Embryonic facial prominence (tissue), 1 donor: ENCODE results near the gene MEI1.
"Not testable (repeated sequence)": the region's sequence is repeated elsewhere in the genome, so short reads cannot be mapped to it uniquely, and the experiment has no call there.

ENCODE experiments used
- DNase-seq: peaks from one replicate; pipeline ENCODE4 v3.0.0-alpha.2; 2016; ENCODE audit errors: extremely low spot score

Gene MEI1

GRCh38 chr22:41699264-41700107, at the start of gene MEI1:
TSS of gene MEI1 (plus strand) at chr22:41699503. CDS start at chr22:41699539, 36 bp downstream.
- peak; percentile 39 for DNase-seq

DNA sequence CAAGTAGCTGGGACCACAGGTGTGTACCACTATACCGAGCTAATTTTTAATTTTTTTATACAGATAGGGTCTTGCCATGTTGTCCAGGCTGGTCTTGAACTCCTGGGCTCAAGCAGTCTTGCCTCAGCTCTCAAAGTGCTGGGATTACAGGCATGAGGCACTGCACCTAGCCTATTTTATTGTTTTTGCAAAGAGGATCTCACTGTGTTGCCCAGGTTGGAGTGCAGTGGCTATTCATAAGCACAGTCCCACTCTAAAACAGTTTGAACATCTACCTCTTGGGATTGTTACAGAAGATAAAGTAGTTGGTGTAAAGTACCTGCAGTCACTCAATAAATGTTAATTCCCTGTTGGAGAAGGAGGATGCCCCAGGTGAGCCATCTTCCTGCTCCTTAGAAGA, 49.1 kb upstream of the MEI1 start:
- DNase-seq: no peak

DNA sequence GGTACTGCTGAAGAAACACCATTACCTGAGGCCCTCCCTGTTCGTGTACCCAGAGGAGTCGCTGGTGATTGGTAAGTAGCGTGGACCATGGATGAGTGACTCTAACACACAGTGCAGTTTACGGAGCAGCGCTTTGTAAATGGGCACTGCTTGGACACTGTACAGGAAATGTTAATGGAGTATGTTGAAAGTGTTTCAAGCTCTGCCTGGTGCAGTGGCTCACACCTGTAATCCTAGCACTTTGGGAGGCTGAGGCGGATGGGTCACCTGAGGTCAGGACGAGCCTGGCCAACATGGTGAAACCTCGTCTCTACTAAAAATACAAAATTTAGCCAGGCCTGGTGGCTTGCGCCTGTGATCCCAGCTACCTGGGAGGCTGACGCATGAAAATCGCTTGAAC, 48.5 kb upstream of the MEI1 start:
- no peak for DNase-seq

DNA sequence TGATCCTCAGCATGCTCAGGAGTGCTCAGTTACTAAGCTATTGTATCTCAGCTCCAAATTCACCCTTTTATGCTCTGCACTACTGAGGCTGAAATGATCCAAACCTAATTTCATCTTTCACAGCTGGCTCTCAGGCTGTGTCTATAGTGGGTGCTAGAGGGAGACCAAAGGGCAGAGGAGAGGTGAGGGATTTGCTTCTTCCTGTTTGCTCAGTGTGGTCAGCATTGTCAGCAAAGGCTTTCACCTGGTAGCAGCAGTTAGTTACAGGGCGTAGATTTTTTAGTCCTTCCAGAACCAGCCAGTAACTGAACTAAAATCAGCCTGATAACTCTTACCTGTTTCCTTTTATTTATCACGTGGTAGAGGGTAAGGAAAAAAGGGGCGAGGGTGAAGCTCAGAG, 45.0 kb upstream of the MEI1 start:
- DNase-seq: no peak

DNA sequence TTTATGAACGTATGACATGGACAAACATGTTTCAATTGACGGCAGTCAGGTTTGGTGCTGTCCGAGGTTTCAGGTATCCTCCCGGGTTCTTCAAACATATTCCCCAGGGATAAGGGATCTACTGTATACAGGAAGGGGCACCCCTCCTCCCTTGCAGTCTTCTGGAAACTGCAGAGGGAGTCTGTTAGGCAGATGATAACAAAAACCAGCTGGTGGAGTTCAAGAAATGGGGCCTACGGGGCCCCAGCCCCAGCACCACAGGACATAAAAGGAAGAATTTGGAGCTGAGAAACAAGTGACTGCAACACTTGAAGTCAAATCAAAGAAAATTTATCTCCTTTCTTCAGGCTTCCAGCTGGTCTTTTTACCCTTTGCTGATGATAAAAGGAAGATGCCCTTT, 42.7 kb upstream of the MEI1 start:
- DNase-seq: no peak

GRCh38 chr22:41657709-41658108, 41.6 kb upstream of the MEI1 start:
- DNase-seq: no peak

DNA sequence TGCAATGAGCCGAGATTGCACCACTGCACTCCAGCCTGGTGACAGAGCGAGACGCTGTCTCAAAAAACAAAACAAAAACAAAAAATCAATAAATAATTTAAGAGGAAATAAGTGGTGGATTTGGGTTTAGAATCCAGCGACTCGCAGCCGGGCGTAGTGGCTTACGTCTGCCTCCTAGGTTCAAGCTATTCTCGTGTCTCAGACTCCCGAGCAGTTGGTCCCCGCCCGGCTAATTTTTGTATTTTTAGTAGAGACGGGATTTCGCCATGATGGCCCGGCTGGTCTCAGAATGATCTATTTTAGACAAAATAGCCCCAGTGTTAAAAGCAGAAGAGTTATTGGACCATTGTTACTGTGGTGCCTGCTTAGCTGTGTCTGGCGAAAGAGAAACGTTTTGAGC, 40.4 kb upstream of the MEI1 start:
- DNase-seq: no peak

- DNase-seq: no peak
These were observed 39.4 kb upstream of the MEI1 start for GRCh38 chr22:41659941-41660340.

GRCh38 chr22:41660416-41660815, 38.9 kb upstream of the MEI1 start:
- no peak for DNase-seq

- no peak for DNase-seq
These were observed 38.2 kb upstream of the MEI1 start for GRCh38 chr22:41661088-41661487.

DNA sequence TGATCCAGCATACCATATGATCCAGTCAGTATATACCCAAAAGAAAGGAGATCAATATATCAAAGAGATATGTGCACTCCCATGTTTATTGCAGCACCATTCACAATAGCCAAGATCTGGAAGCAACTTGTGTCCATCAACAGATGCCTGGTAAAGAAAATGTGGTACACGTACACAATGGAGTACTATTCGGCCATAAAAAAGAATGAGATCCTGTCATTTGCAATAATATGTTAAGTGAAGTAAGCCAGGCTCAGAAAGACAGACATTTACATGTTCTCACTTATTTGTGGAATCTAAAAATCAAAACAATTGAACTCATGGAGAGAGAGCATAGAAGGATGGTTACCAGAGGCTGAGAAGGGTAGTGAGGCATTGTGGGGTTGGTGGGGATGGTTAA, 37.6 kb upstream of the MEI1 start:
- no peak for DNase-seq

DNA sequence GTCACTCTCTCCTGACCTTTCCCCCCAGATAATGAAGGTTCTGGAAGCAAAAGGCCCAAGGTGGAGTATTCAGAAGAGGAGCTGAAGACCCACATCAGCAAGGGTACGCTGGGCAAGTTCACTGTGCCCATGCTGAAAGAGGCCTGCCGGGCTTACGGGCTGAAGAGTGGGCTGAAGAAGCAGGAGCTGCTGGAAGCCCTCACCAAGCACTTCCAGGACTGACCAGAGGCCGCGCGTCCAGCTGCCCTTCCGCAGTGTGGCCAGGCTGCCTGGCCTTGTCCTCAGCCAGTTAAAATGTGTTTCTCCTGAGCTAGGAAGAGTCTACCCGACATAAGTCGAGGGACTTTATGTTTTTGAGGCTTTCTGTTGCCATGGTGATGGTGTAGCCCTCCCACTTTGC, 35.7 kb upstream of the MEI1 start:
- not testable (repeated sequence) for DNase-seq

DNA sequence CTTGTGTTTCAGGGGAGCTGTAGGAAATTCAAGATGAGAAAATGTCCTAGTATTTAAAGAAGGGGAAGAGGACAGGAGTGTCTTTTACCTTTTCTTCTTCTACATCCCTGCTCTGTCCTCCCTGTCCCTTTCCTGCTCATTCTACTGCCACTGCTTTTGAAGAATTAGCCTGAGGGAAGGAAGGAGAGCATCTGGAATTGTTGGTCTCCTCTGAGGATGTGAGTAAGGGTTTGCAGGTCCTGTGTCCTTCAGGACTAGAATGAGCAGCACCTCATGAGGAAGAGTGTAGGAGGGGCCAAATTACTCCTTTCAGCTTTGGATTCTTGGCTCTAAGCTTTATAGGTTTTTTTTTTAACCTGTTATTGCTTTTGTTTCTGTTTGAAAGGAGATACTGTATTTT, 34.8 kb upstream of the MEI1 start:
- DNase-seq: no peak

DNA sequence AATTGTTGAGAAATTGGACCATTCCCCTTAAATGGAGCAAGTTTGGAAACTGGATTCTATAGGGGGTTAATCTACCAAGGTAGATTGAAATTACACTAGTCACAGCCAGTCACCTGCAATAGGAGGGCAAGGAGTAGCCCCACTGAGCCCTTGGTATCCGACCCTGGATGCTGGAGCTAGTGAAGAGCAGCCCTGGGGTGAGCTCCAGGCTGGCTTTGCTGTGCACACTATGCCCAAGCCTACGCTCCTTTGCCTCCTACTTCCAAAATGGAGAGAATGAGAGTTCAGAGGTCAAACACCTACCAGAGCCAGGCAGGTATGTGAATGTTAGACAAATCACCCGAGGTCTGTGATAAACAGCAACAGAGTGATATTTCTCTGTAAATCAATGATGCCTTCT, 34.4 kb upstream of the MEI1 start:
- no peak for DNase-seq

- DNase-seq: no peak
These were observed 30.1 kb upstream of the MEI1 start for GRCh38 chr22:41668971-41669911.

- DNase-seq: not testable (repeated sequence)
These were observed 27.2 kb upstream of the MEI1 start for GRCh38 chr22:41672096-41672495.

- no peak for DNase-seq
These were observed 26.4 kb upstream of the MEI1 start for GRCh38 chr22:41672780-41673509.

- DNase-seq: no peak
These were observed 24.4 kb upstream of the MEI1 start for GRCh38 chr22:41674846-41675340.

- no peak for DNase-seq
These were observed 23.2 kb upstream of the MEI1 start for GRCh38 chr22:41676134-41676533.

GRCh38 chr22:41681616-41682015, 17.7 kb upstream of the MEI1 start:
- DNase-seq: no peak

- peak; percentile 69 for DNase-seq
These were observed 17.1 kb upstream of the MEI1 start for GRCh38 chr22:41682033-41682807.
